Stimulated activated CD4-positive, alpha-beta T cell treated with anti-CD3 and anti-CD28 coated beads, Interleukin-12 subunit alpha, Interleukin-12 subunit beta, amount 100 ng/mL, for 48 hours (primary cell): Measurements from ENCODE around the gene SLC12A9.
A peak's percentile ranks its signal among the peaks of the same experiment; 100 is the strongest.

Experiments
- DNase-seq, 3 donors: peaks; one replicate each; pipeline ENCODE4 v3.0.0-alpha.2; 2020; ENCODE audit warnings: low read depth in 2 of 3, low spot score in 1 of 3

The SLC12A9 gene

GRCh38 chr7:100860702-100861615 is 8.4 kb downstream of the SLC12A9 start:
- no peak for DNase-seq

GRCh38 chr7:100861616-100861985 is 9.1 kb downstream of the SLC12A9 start:
- DNase-seq = no peak

GRCh38 chr7:100863406-100863950 is 11.0 kb downstream of the SLC12A9 start:
- no peak for DNase-seq

- DNase-seq = no peak
Observed at GRCh38 chr7:100864263-100864845, 11.8 kb downstream of the SLC12A9 start.

GRCh38 chr7:100865372-100865911 is 12.9 kb downstream of the SLC12A9 start:
- DNase-seq = no peak

GRCh38 chr7:100865938-100866728 is 13.6 kb downstream of the SLC12A9 start:
- no peak for DNase-seq

GRCh38 chr7:100866729-100867039 is 14.2 kb downstream of the SLC12A9 start:
- DNase-seq = no peak

- DNase-seq = peak; percentile 51 to 66 (median 60)
Observed at GRCh38 chr7:100867040-100867775, 14.7 kb downstream of the SLC12A9 start, which contains the start of gene TRIP6. Gene TRIP6 (plus strand): TSS chr7:100867387. CDS start chr7:100867498, 111 bp downstream.

GRCh38 chr7:100867776-100868485 is 15.4 kb downstream of the SLC12A9 start:
- no peak for DNase-seq

- DNase-seq = no peak
Observed at GRCh38 chr7:100873599-100874299, 21.2 kb downstream of the SLC12A9 start.

- no peak for DNase-seq
Observed at GRCh38 chr7:100874300-100874576, 21.7 kb downstream of the SLC12A9 start.

- DNase-seq = peak; percentile 97 to 99 (median 97)
Observed at GRCh38 chr7:100874577-100875355, 22.3 kb downstream of the SLC12A9 start, which contains the start of gene SRRT. Gene SRRT (plus strand): TSS chr7:100875103. CDS start chr7:100875591, 488 bp downstream.

GRCh38 chr7:100875356-100875751 is 22.8 kb downstream of the SLC12A9 start:
- peak in 1 of 3 donors; percentile 45 for DNase-seq

- no peak for DNase-seq
Observed at GRCh38 chr7:100878013-100878412, 25.5 kb downstream of the SLC12A9 start.

- no peak for DNase-seq
Observed at GRCh38 chr7:100878685-100879084, 26.2 kb downstream of the SLC12A9 start.

GRCh38 chr7:100879685-100880261 is 27.3 kb downstream of the SLC12A9 start:
- no peak for DNase-seq

GRCh38 chr7:100880645-100881044 is 28.1 kb downstream of the SLC12A9 start:
- DNase-seq = no peak

- no peak for DNase-seq
Observed at GRCh38 chr7:100881136-100881535, 28.6 kb downstream of the SLC12A9 start.
